ENCODE measurements around the gene FBLN2. TPM values are rescaled to one million over a fixed set of nuclear protein-coding genes. Genes with fewer than 3 reads are reported as not detected.

Gene FBLN2
- total RNA-seq, 1 donor from 2014 or later: 5.8 TPM

GRCh38 chr3:13530241-13531009 lies 18.5 kb upstream of the FBLN2 start:
- TF ChIP-seq CTCF (IDR thresholded peaks at IDR 0.05; ENCODE audit: unreplicated experiment): no peak
- Mint-ChIP-seq H3K27me3 (peaks cover 26% of the 10 kb centered on the region), H3K36me3 (ENCODE audit: insufficient read depth) (no peaks in the 10 kb centered on the region), H3K4me3 (ENCODE audit: low read depth) (no peak overlapping the region), H3K9me3 (ENCODE audit: low read depth) (no peaks in the 10 kb centered on the region), H3K4me1 (ENCODE audit: low read depth) (no peaks in the 10 kb centered on the region), H3K27ac (no peak overlapping the region)
- no peak for DNase-seq (ENCODE audit: low spot score, unreplicated experiment)

- Mint-ChIP-seq H3K27me3 (peaks cover 26% of the 10 kb centered on the region), H3K36me3 (ENCODE audit: insufficient read depth) (no peaks in the 10 kb centered on the region)
Measured at GRCh38 chr3:13532085-13532484, 16.8 kb upstream of the FBLN2 start.

GRCh38 chr3:13532631-13533030 lies 16.3 kb upstream of the FBLN2 start:
- peaks cover 3% of the 10 kb centered on the region for H3K9me3 Mint-ChIP-seq (ENCODE audit: low read depth)
- no peak for TF ChIP-seq CTCF (IDR thresholded peaks at IDR 0.05; ENCODE audit: unreplicated experiment)
- peaks cover 26% of the 10 kb centered on the region for H3K27me3 Mint-ChIP-seq
- no peak overlapping the region for H3K4me3 Mint-ChIP-seq (ENCODE audit: low read depth)
- no peaks in the 10 kb centered on the region for H3K4me1 Mint-ChIP-seq (ENCODE audit: low read depth)
- no peak for DNase-seq (ENCODE audit: low spot score, unreplicated experiment)
- H3K36me3 Mint-ChIP-seq (ENCODE audit: insufficient read depth): no peaks in the 10 kb centered on the region
- H3K27ac Mint-ChIP-seq: no peak overlapping the region

More at GRCh38 chr3:13532085-13532484, 16.8 kb upstream of the FBLN2 start:
- TF ChIP-seq CTCF (IDR thresholded peaks at IDR 0.05; ENCODE audit: unreplicated experiment): no peak
- no peaks in the 10 kb centered on the region for H3K4me1 Mint-ChIP-seq (ENCODE audit: low read depth)
- no peak for DNase-seq (ENCODE audit: low spot score, unreplicated experiment)
- H3K4me3 Mint-ChIP-seq (ENCODE audit: low read depth): no peak overlapping the region
- no peak overlapping the region for H3K27ac Mint-ChIP-seq
- H3K9me3 Mint-ChIP-seq (ENCODE audit: low read depth): no peaks in the 10 kb centered on the region

- Mint-ChIP-seq H3K27me3 (peaks cover 27% of the 10 kb centered on the region), H3K36me3 (ENCODE audit: insufficient read depth) (no peaks in the 10 kb centered on the region), H3K4me1 (ENCODE audit: low read depth) (no peaks in the 10 kb centered on the region), H3K27ac (no peak overlapping the region), H3K4me3 (ENCODE audit: low read depth) (no peak overlapping the region), H3K9me3 (ENCODE audit: low read depth) (peaks cover 3% of the 10 kb centered on the region)
- TF ChIP-seq CTCF (IDR thresholded peaks at IDR 0.05; ENCODE audit: unreplicated experiment): no peak
- DNase-seq (ENCODE audit: low spot score, unreplicated experiment): no peak
Measured at GRCh38 chr3:13533885-13534301, 15.0 kb upstream of the FBLN2 start.

- no peak overlapping the region for H3K27ac Mint-ChIP-seq
- no peak for DNase-seq (ENCODE audit: low spot score, unreplicated experiment)
- no peaks in the 10 kb centered on the region for H3K4me1 Mint-ChIP-seq (ENCODE audit: low read depth)
- no peaks in the 10 kb centered on the region for H3K36me3 Mint-ChIP-seq (ENCODE audit: insufficient read depth)
- H3K9me3 Mint-ChIP-seq (ENCODE audit: low read depth): peaks cover 3% of the 10 kb centered on the region
- TF ChIP-seq CTCF (IDR thresholded peaks at IDR 0.05; ENCODE audit: unreplicated experiment): no peak
- no peak overlapping the region for H3K4me3 Mint-ChIP-seq (ENCODE audit: low read depth)
- H3K27me3 Mint-ChIP-seq: peaks cover 20% of the 10 kb centered on the region
Measured at GRCh38 chr3:13535526-13535875, 13.4 kb upstream of the FBLN2 start.
